ENCODE results near the gene AEN. TPM values are rescaled to one million over a fixed set of nuclear protein-coding genes. Genes with fewer than 3 reads are reported as not detected.
A peak's percentile ranks its signal among the peaks of the same experiment; 100 is the strongest.

Gene AEN
- total RNA-seq, 1 donor from 2014 or later = 8.7 TPM

DNA sequence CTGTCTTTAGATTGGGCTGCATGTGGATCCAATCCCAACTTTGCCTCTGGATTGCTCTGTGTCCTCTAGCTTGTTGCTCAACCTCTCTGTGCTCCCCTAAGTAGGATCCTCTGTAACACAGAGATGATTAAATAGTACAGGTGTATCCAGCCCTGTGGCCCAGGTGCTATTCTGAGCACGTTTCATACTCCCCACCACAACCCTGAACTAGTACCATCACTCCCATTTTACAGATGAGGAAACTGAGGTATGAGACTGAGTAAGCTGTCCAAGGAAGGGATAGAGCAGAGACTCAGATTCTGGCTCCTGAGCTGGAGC is 24.9 kb downstream of the AEN start:
- peak; percentile 14 for DNase-seq (ENCODE audit: low spot score)
- intact Hi-C loops (cut with DNase I) = no loop called here

- intact Hi-C loops (cut with DNase I) = no loop called here
- peak; percentile 33 for DNase-seq (ENCODE audit: low spot score)
Observed at GRCh38 chr15:88646951-88647350, 25.8 kb downstream of the AEN start.

DNA sequence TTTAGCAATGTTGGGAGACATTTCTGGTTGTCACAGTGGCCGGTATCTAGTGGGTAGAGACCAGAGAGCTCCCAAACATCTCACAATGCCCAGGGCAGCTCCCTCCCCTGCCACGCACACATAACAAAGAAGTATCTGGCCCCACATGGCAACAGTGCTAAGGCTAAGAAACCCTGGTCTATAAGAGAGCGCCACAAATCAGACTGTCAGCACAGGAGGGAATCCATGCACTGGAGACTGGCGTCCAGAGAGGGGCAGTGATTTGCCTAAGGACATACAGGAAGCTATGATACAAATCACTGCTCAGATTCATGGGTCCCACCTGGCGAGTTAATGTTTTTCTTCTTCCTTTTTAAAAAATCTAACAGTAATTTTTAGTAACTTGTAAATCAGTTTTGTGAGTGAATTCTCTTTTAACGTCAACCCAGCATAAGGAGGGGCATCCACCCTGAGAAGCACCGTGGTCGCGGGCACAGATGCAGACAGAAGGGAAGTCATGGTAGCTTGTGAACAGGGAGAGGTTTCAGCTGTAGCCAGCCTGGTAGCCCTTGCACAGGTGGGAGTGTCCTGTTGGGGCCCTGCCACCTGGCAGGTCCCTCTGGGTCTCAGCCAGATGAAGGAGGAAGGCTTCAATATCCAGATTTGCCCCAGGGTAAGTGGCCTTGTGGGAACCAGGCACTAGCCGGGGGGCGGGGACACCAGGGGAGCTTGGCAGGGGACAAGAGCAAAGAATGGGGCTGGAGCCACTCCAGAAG is 26.4 kb downstream of the AEN start:
- no peak for DNase-seq (ENCODE audit: low spot score)
- intact Hi-C loops (cut with DNase I) = no loop called here

DNA sequence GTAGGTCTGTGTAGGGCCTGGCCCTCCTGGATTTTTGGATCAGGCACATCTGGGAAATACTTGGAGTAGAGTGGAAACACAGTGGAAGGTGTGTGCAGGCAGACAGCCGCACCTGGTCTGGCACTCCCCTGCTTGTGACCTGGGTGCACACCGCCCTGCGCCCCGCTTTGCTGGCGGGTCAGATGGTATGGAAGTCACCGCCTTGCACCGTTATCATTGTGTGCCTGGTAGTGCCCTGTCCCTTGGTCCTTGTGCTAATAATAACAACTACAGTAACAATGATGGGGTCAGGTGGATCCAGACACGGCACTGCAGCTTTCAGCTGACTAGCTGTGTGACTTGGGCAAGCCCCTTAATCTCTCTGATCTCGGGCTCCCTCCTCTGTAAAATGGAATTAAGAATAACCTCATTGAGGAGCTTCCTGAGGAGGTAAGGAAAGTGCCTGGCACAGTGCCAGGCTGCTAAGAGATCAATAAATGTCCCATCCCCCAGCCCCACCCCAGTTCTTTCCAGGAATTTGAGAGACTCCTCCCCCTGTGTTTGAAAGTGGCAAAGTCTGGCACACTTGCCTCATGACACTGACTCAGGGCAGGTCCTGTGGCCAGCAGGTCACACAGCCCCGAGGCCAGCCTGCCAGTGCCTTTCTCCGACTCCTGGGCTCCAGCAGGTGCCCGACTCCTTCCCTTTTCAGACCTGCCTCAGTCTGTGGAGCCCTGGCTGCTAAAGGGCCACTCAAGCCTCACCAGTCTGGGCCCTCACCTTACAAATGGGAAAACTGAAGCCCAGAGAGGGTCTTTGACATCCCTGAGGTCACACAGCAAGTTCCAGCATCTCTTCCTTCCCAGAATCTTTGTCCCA is 27.4 kb downstream of the AEN start:
- intact Hi-C loops (cut with DNase I) = no loop called here
- DNase-seq (ENCODE audit: low spot score) = peak; percentile 69

DNA sequence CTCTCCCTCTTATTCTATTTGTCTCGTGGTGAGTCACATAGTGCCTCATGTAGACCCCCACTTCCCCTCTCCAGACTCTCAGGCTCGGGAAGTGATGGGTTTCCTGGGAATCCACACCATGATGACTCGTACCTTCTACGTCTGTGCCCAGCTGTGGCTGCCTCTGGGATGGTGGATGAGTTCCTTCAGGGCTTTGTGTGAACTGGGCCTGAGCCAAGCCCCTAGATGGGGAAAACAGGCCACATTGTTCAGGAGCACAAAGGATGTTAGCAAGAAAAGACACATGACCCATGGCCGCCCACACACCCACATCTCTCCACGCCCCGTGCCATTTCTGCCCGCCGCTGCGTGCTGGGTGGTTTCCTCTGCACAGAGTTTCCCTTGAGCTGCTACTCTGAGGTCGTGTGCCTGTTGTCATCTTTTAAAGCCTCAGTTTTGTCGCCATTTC is 28.2 kb downstream of the AEN start:
- DNase-seq (ENCODE audit: low spot score) = no peak

GRCh38 chr15:88649753-88650551 is 28.8 kb downstream of the AEN start:
- no peak for DNase-seq (ENCODE audit: low spot score)
- intact Hi-C loops (cut with DNase I) = no loop called here

More for the DNA sequence above, 28.2 kb downstream of the AEN start:
- intact Hi-C loops (cut with DNase I) = no loop called here

DNA sequence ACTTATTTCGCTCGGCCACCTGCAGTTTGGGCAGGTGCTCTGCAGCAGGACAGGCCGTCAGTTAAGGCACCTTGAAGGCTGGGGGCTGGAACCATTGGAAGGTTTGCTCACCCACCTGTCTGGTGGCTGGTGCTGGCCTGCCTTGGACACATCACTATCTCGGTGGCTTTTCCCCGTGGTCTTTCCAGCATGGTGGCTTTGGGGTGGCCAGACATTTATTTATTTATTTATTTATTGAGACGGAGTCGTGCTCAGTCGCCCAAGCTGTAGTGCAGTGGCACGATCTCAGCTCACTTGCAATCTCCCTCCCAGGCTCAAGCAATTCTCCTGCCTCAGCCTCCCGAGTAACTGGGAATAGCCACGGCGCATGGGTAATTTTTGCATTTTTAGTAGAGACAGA is 29.4 kb downstream of the AEN start:
- intact Hi-C loops (cut with DNase I) = no loop called here
- DNase-seq (ENCODE audit: low spot score) = no peak

DNA sequence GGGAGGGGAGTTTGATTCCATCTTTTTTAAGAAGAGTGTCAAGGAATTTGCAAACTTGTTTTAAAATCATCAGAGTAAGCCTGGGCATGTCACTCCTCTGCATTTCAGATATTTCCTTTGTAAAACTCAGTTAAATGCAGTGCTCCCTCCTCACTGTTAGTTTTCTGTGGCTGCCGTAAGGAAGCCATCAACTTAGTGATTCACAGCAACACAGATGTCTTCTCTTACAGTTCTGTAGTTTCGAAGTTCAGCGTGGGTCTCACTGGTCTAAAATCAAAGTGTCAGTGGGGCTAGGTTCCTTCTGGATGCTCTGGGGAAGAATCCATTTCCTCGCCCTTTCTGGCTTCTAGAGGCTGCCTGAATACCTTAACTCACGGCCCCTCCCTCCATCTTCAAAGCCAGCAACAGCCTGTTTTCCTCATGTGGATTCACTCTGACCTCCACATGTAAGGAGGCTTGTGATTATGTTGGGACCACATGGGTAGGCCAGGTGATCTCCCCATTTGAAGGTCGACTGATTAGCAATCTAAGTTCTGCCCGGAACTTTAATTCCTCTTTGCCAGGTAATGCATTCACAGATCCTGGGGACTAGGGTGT is 30.1 kb downstream of the AEN start:
- intact Hi-C loops (cut with DNase I) = no loop called here
- DNase-seq (ENCODE audit: low spot score) = no peak

- DNase-seq (ENCODE audit: low spot score) = no peak
Observed at GRCh38 chr15:88651971-88652370, 30.8 kb downstream of the AEN start.

DNA sequence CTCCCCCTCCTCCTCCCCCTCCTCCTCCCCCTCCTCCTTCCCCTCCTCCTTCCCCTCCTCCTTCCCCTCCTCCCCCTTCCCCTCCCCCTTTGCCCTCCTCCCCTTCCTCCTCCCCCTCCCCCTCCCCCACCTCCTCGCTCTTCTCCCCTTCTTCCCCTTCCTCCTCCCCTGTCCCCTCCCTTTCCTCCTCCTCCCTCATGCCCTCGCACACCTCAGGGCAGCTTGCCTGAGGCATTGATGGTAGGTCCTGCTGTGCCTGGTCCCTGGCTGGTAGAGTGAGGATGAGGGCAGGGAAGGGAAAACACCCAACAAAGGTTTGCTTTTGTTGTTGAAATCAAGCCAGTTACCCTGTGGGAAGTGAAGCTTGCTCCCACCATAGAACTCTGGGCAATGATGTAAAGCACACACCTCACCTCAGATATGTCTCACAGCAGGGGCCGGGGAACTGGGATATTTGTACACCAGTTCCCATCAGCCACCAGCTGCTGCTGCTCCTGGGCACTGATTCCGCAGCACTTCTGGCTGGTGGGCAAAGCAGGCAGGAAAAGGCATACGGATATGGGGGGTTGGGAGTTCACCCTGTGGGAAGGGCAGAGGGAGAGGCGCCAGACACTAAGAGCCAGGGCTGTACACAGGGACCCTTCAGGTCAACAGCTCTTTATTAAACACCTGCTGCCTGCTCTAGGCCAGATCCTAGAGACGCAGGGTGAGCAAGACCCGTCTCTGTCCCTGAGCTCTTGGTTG is 31.5 kb downstream of the AEN start:
- intact Hi-C loops (cut with DNase I) = no loop called here
- peak; percentile 59 for DNase-seq (ENCODE audit: low spot score)

More at GRCh38 chr15:88651971-88652370, 30.8 kb downstream of the AEN start:
- intact Hi-C loops (cut with DNase I) = no loop called here

GRCh38 chr15:88653200-88654064 is 32.3 kb downstream of the AEN start:
- intact Hi-C loops (cut with DNase I) = no loop called here
- no peak for DNase-seq (ENCODE audit: low spot score)

DNA sequence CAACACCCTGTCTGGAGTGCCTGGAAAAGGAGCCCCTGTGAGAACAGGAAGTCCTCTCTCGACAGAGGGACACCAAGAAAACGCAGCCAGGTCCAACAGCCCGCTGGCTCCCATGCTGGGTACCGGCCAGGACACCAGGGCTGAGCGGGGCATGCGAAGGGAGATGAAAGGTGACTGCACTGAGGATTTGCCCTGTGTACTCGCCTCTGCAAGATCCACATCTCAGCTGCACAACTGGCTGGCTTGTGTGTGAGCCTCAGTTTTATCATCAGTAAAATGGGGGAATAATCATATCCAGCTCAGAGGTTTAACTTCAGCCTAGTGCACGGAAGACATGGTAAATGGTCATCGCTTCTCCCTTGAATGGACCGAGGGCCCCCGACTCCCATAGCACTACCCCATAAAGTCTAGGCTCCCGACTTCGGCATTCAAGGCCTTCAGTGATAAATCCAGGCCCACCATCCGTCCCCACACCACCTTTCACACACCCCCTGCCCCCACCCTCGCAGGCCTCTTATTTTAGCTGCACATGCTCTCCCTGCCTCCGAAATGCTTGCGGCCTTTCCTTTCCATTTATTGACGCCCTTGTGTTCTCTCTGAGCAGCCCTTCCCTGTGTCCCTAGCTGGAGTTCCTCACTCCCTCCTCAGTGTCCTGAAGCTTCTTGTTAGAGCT is 33.4 kb downstream of the AEN start:
- intact Hi-C loops (cut with DNase I) = no loop called here
- no peak for DNase-seq (ENCODE audit: low spot score)

- DNase-seq (ENCODE audit: low spot score) = no peak
- intact Hi-C loops (cut with DNase I) = no loop called here
Observed at GRCh38 chr15:88655103-88655553, 34.0 kb downstream of the AEN start.

DNA sequence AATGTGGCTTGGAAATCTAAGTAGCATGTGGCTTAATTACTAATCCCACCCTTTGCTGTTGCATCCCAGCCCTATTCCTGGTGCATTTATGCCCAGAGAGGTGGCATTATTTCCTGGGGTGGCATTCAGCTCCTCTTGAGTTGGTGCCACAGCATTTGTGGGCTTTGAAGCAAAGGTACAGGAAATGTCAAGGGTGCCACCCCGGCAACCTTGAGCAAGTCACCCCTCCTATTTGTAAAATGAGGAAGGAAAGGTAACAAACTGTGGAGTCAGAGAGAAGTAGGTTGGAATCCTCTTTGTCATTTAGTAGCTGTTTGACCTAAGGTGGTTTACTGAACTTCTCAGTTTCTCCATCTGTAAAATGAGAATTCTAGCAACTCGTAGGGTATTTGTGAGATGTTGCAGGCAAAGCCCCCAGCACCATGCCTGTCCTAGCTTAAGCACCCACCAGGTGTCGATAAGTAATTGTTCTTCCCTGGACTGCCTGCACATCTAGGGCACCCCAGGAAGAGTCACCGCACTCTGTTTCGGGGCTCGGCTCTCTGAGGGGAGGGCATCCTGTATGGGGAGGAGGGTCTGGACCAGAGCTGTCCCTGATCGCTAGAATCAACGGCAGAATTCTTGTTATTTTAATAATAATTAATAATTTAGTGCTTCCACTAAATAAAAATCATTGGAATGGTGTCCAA is 34.8 kb downstream of the AEN start:
- no peak for DNase-seq (ENCODE audit: low spot score)
- intact Hi-C loops (cut with DNase I) = no loop called here

GRCh38 chr15:88656760-88657221 is 35.7 kb downstream of the AEN start:
- intact Hi-C loops (cut with DNase I) = loop anchor here (1.0 kb wide), 1 partner anchor 178 kb away; no protein-coding TSS in a partner anchor
- DNase-seq (ENCODE audit: low spot score) = no peak

DNA sequence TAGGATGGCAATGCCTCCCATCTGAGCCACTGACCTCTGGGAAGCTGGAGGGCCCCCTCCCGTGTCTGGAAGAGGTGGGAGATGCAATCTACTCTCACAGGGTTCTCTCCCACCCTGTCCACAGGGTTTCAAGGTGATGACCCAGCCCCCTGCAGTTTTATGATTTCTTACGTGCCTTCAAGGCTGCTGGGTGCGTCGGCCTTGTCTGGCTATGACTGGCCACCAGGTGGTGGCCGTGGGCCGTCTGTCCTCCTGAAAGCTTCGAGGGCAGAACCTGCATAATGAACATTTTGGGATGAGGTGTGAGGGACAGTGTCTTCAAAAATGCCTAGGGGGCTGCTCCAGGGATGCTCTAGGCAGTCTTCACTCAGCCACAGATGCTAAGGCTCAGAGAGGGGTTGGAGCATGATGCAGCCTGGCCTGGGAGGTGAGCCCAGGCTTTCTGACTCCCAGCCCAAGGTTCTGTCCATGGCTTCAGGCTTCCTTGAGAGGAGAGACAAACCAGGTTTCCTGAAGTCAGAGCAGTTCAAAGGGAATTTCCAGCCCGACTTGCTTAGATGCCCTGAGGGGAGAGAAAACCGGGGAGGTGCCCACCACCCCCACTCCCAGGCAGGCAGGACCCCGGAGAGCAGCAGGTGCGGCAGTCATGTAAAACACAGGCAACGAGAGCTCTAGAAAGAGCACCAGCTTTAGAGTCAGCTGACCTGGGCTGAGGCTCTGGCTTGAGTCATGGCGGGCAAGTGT is 36.4 kb downstream of the AEN start:
- intact Hi-C loops (cut with DNase I) = loop anchor here (1.0 kb wide), 1 partner anchor 177 kb away; no protein-coding TSS in a partner anchor
- DNase-seq (ENCODE audit: low spot score) = no peak

Measured in cardiac septum (tissue), 1 donor.